Bronchial epithelial cell (primary cell): Measurements from ENCODE around the gene CPSF6. TPM values are rescaled to one million over a fixed set of nuclear protein-coding genes. Genes with fewer than 3 reads are reported as not detected.
"Not testable (repeated sequence)": the region's sequence is repeated elsewhere in the genome, so short reads cannot be mapped to it uniquely, and the experiment has no call there.

Experiments used
- DNase-seq: peaks from one replicate; pipeline ENCODE4 v3.0.0-alpha.2; 2010; ENCODE audit warnings: low read depth
- FAIRE-seq: peaks from 2 replicates; lab custom pipeline; 2011; peaks lifted over from hg19 to GRCh38; lab: Jason Lieb, UNC
- H3K27me3 ChIP-seq: 2 replicates; pipeline ENCODE4 v1.5.1; 2011; ENCODE audit warnings: low read length; ENCODE audit not compliant: control insufficient read depth, insufficient read depth
- H3K36me3 ChIP-seq: 2 replicates; pipeline ENCODE4 v1.5.1; 2011; ENCODE audit warnings: low read length; ENCODE audit not compliant: control insufficient read depth, insufficient read depth
- H3K4me3 ChIP-seq: 2 replicates; pipeline ENCODE4 v1.5.1; 2011; ENCODE audit warnings: mild to moderate bottlenecking, low read depth, low read length, control low read depth
- CTCF ChIP-seq: IDR thresholded peaks from 2 replicates; pipeline ENCODE4 v1.5.1; 2011; ENCODE audit warnings: mild to moderate bottlenecking, moderate library complexity, low read length, control low read depth, inconsistent platforms; ENCODE audit not compliant: insufficient read depth, severe bottlenecking
- total RNA-seq: library from RNA; depleted of rRNA; stranded (reverse); fragments of >200 nt; gene quantifications from 2 replicates; pipeline ENCODE4 v1.2.1, GENCODE V29; 2014

CPSF6 gene
- 17.9 and 29.6 TPM in 2 replicates for total RNA-seq

- Histone ChIP-seq H3K36me3 (no peaks in the 10 kb centered on the region), H3K4me3 (peak within 1 kb of the TSS; percentile 76), H3K27me3 (no peaks in the 10 kb centered on the region)
- no peak for TF ChIP-seq CTCF
- FAIRE-seq (no peak), DNase-seq (peak; percentile 69)
These were observed at the start of gene CPSF6 for GRCh38 chr12:69239352-69239921. Gene CPSF6 (plus strand): TSS chr12:69239569. CDS start chr12:69239647, 78 bp downstream.

GRCh38 chr12:69196302-69197288 is 42.8 kb upstream of the CPSF6 start:
- peak; percentile 43 for TF ChIP-seq CTCF
- Histone ChIP-seq H3K36me3 (no peaks in the 10 kb centered on the region), H3K4me3 (no peak overlapping the region), H3K27me3 (no peaks in the 10 kb centered on the region)
- peak; percentile 27 for DNase-seq
- no peak for FAIRE-seq

GRCh38 chr12:69199976-69200375 is 39.4 kb upstream of the CPSF6 start:
- DNase-seq, H3K27me3 ChIP-seq, H3K36me3 ChIP-seq, H3K4me3 ChIP-seq, FAIRE-seq: not testable (repeated sequence)

- FAIRE-seq (no peak), DNase-seq (peak; percentile 45)
- no peaks in the 10 kb centered on the region for H3K36me3 ChIP-seq
- H3K27me3 ChIP-seq = no peaks in the 10 kb centered on the region
- H3K4me3 ChIP-seq = no peak overlapping the region
- no peak for TF ChIP-seq CTCF
These were observed 35.2 kb upstream of the CPSF6 start for GRCh38 chr12:69204191-69204590.

GRCh38 chr12:69210661-69211060 is 28.7 kb upstream of the CPSF6 start:
- H3K27me3 ChIP-seq = no peaks in the 10 kb centered on the region
- FAIRE-seq = no peak
- DNase-seq = no peak
- H3K36me3 ChIP-seq = no peaks in the 10 kb centered on the region
- H3K4me3 ChIP-seq = no peak overlapping the region
- no peak for TF ChIP-seq CTCF

GRCh38 chr12:69211160-69211559 is 28.2 kb upstream of the CPSF6 start:
- Histone ChIP-seq H3K4me3 (no peak overlapping the region), H3K36me3 (no peaks in the 10 kb centered on the region), H3K27me3 (no peaks in the 10 kb centered on the region)
- no peak for DNase-seq
- FAIRE-seq = no peak
- TF ChIP-seq CTCF = no peak
